Measurements from ENCODE around the gene MBNL3. TPM values are rescaled to one million over a fixed set of nuclear protein-coding genes. Genes with fewer than 3 reads are reported as not detected.

Gene MBNL3
- polyA plus RNA-seq, 2 donors = 2.5 to 3.4 TPM

GRCh38 chrX:132501606-132502005, 12.8 kb upstream of the MBNL3 start:
- Histone ChIP-seq H3K9me3 (ENCODE audit: control insufficient read depth in 2 of 2, insufficient read depth in 1 of 2, low read depth in 1 of 2, low read length in 1 of 2) (no peaks in the 10 kb centered on the region), H3K4me3 (ENCODE audit: low read depth in 1 of 2, low read length in 2 of 2) (no peak overlapping the region), H3K36me3 (ENCODE audit: control insufficient read depth in 2 of 2, insufficient read depth in 2 of 2, low read length in 1 of 2) (no peaks in the 10 kb centered on the region), H3K4me1 (ENCODE audit: control insufficient read depth in 2 of 2, insufficient read depth in 2 of 2, low read length in 1 of 2) (no peaks in the 10 kb centered on the region), H3K27ac (ENCODE audit: low read depth in 2 of 2, low read length in 1 of 2) (no peak overlapping the region), H3K27me3 (ENCODE audit: control insufficient read depth in 1 of 2, insufficient read depth in 2 of 2, low read length in 2 of 2) (peaks cover 0 to 11% of the 10 kb centered on the region in 2 donors)
- WGBS, 2 donors = 80 to 91% methylated on average over 2 of the region's 2 CpGs

GRCh38 chrX:132497432-132497831, 8.6 kb upstream of the MBNL3 start:
- WGBS, 2 donors = 66 to 74% methylated on average over 2 of the region's 2 CpGs
- H3K4me3 ChIP-seq (ENCODE audit: low read depth in 1 of 2, low read length in 2 of 2) = no peak overlapping the region
- peaks cover 0 to 3% of the 10 kb centered on the region in 2 donors for H3K27me3 ChIP-seq (ENCODE audit: control insufficient read depth in 1 of 2, insufficient read depth in 2 of 2, low read length in 2 of 2)
- H3K4me1 ChIP-seq (ENCODE audit: control insufficient read depth in 2 of 2, insufficient read depth in 2 of 2, low read length in 1 of 2) = no peaks in the 10 kb centered on the region
- H3K9me3 ChIP-seq (ENCODE audit: control insufficient read depth in 2 of 2, insufficient read depth in 1 of 2, low read depth in 1 of 2, low read length in 1 of 2) = no peaks in the 10 kb centered on the region
- no peaks in the 10 kb centered on the region for H3K36me3 ChIP-seq (ENCODE audit: control insufficient read depth in 2 of 2, insufficient read depth in 2 of 2, low read length in 1 of 2)
- no peak overlapping the region for H3K27ac ChIP-seq (ENCODE audit: low read depth in 2 of 2, low read length in 1 of 2)

GRCh38 chrX:132493095-132493494, 4.3 kb upstream of the MBNL3 start:
- WGBS, 2 donors = 63 to 92% methylated on average over 1 of the region's 1 CpG
- Histone ChIP-seq H3K4me1 (ENCODE audit: control insufficient read depth in 2 of 2, insufficient read depth in 2 of 2, low read length in 1 of 2) (no peaks in the 10 kb centered on the region), H3K4me3 (ENCODE audit: low read depth in 1 of 2, low read length in 2 of 2) (no peak overlapping the region), H3K9me3 (ENCODE audit: control insufficient read depth in 2 of 2, insufficient read depth in 1 of 2, low read depth in 1 of 2, low read length in 1 of 2) (no peaks in the 10 kb centered on the region), H3K27me3 (ENCODE audit: control insufficient read depth in 1 of 2, insufficient read depth in 2 of 2, low read length in 2 of 2) (no peaks in the 10 kb centered on the region), H3K36me3 (ENCODE audit: control insufficient read depth in 2 of 2, insufficient read depth in 2 of 2, low read length in 1 of 2) (no peaks in the 10 kb centered on the region), H3K27ac (ENCODE audit: low read depth in 2 of 2, low read length in 1 of 2) (no peak overlapping the region)

GRCh38 chrX:132491191-132491590, 2.4 kb upstream of the MBNL3 start:
- H3K4me1 ChIP-seq (ENCODE audit: control insufficient read depth in 2 of 2, insufficient read depth in 2 of 2, low read length in 1 of 2) = no peaks in the 10 kb centered on the region
- WGBS, 2 donors = 58 to 69% methylated on average over 3 of the region's 3 CpGs
- H3K9me3 ChIP-seq (ENCODE audit: control insufficient read depth in 2 of 2, insufficient read depth in 1 of 2, low read depth in 1 of 2, low read length in 1 of 2) = no peaks in the 10 kb centered on the region
- H3K27me3 ChIP-seq (ENCODE audit: control insufficient read depth in 1 of 2, insufficient read depth in 2 of 2, low read length in 2 of 2) = no peaks in the 10 kb centered on the region
- no peak overlapping the region for H3K4me3 ChIP-seq (ENCODE audit: low read depth in 1 of 2, low read length in 2 of 2)
- no peak overlapping the region for H3K27ac ChIP-seq (ENCODE audit: low read depth in 2 of 2, low read length in 1 of 2)
- H3K36me3 ChIP-seq (ENCODE audit: control insufficient read depth in 2 of 2, insufficient read depth in 2 of 2, low read length in 1 of 2) = no peaks in the 10 kb centered on the region

- no peaks in the 10 kb centered on the region for H3K9me3 ChIP-seq (ENCODE audit: control insufficient read depth in 2 of 2, insufficient read depth in 1 of 2, low read depth in 1 of 2, low read length in 1 of 2)
- H3K36me3 ChIP-seq (ENCODE audit: control insufficient read depth in 2 of 2, insufficient read depth in 2 of 2, low read length in 1 of 2) = no peaks in the 10 kb centered on the region
- H3K27me3 ChIP-seq (ENCODE audit: control insufficient read depth in 1 of 2, insufficient read depth in 2 of 2, low read length in 2 of 2) = no peaks in the 10 kb centered on the region
- 1 to 30% methylated on average over 78 to 86 of the region's 86 CpGs for WGBS, 2 donors
- H3K4me1 ChIP-seq (ENCODE audit: control insufficient read depth in 2 of 2, insufficient read depth in 2 of 2, low read length in 1 of 2) = no peaks in the 10 kb centered on the region
- H3K27ac ChIP-seq (ENCODE audit: low read depth in 2 of 2, low read length in 1 of 2) = peak overlapping the region; percentile 85 to 86
- peak overlapping the region; percentile 60 to 77 for H3K4me3 ChIP-seq (ENCODE audit: low read depth in 1 of 2, low read length in 2 of 2)
Observed at GRCh38 chrX:132489578-132490419, 961 bp upstream of the MBNL3 start.

- H3K4me1 ChIP-seq (ENCODE audit: control insufficient read depth in 2 of 2, insufficient read depth in 2 of 2, low read length in 1 of 2) = no peaks in the 10 kb centered on the region
- WGBS, 2 donors = 3 to 21% methylated on average over 8 of the region's 8 CpGs
- no peaks in the 10 kb centered on the region for H3K36me3 ChIP-seq (ENCODE audit: control insufficient read depth in 2 of 2, insufficient read depth in 2 of 2, low read length in 1 of 2)
- peak overlapping the region; percentile 60 to 77 for H3K4me3 ChIP-seq (ENCODE audit: low read depth in 1 of 2, low read length in 2 of 2)
- H3K9me3 ChIP-seq (ENCODE audit: control insufficient read depth in 2 of 2, insufficient read depth in 1 of 2, low read depth in 1 of 2, low read length in 1 of 2) = no peaks in the 10 kb centered on the region
- H3K27ac ChIP-seq (ENCODE audit: low read depth in 2 of 2, low read length in 1 of 2) = peak overlapping the region in 1 of 2 donors; percentile 85
- no peaks in the 10 kb centered on the region for H3K27me3 ChIP-seq (ENCODE audit: control insufficient read depth in 1 of 2, insufficient read depth in 2 of 2, low read length in 2 of 2)
Observed at GRCh38 chrX:132488180-132488705, 595 bp downstream of the MBNL3 start.

- 44 to 66% methylated on average over 2 of the region's 2 CpGs for whole genome bisulfite sequencing, 2 donors
- Histone ChIP-seq H3K36me3 (ENCODE audit: control insufficient read depth in 2 of 2, insufficient read depth in 2 of 2, low read length in 1 of 2) (no peaks in the 10 kb centered on the region), H3K9me3 (ENCODE audit: control insufficient read depth in 2 of 2, insufficient read depth in 1 of 2, low read depth in 1 of 2, low read length in 1 of 2) (no peaks in the 10 kb centered on the region), H3K4me3 (ENCODE audit: low read depth in 1 of 2, low read length in 2 of 2) (no peak overlapping the region), H3K4me1 (ENCODE audit: control insufficient read depth in 2 of 2, insufficient read depth in 2 of 2, low read length in 1 of 2) (no peaks in the 10 kb centered on the region), H3K27me3 (ENCODE audit: control insufficient read depth in 1 of 2, insufficient read depth in 2 of 2, low read length in 2 of 2) (no peaks in the 10 kb centered on the region), H3K27ac (ENCODE audit: low read depth in 2 of 2, low read length in 1 of 2) (no peak overlapping the region)
Observed at GRCh38 chrX:132486599-132487178, 2.1 kb downstream of the MBNL3 start.

GRCh38 chrX:132483951-132484350, 4.9 kb downstream of the MBNL3 start:
- Histone ChIP-seq H3K4me1 (ENCODE audit: control insufficient read depth in 2 of 2, insufficient read depth in 2 of 2, low read length in 1 of 2) (no peaks in the 10 kb centered on the region), H3K4me3 (ENCODE audit: low read depth in 1 of 2, low read length in 2 of 2) (no peak overlapping the region), H3K9me3 (ENCODE audit: control insufficient read depth in 2 of 2, insufficient read depth in 1 of 2, low read depth in 1 of 2, low read length in 1 of 2) (no peaks in the 10 kb centered on the region), H3K36me3 (ENCODE audit: control insufficient read depth in 2 of 2, insufficient read depth in 2 of 2, low read length in 1 of 2) (no peaks in the 10 kb centered on the region), H3K27me3 (ENCODE audit: control insufficient read depth in 1 of 2, insufficient read depth in 2 of 2, low read length in 2 of 2) (no peaks in the 10 kb centered on the region), H3K27ac (ENCODE audit: low read depth in 2 of 2, low read length in 1 of 2) (no peak overlapping the region)
- WGBS, 2 donors = 67 to 68% methylated on average over 2 of the region's 2 CpGs

GRCh38 chrX:132483488-132483887, 5.3 kb downstream of the MBNL3 start:
- 71 to 92% methylated on average over 2 of the region's 2 CpGs for WGBS, 2 donors
- Histone ChIP-seq H3K27ac (ENCODE audit: low read depth in 2 of 2, low read length in 1 of 2) (no peak overlapping the region), H3K27me3 (ENCODE audit: control insufficient read depth in 1 of 2, insufficient read depth in 2 of 2, low read length in 2 of 2) (no peaks in the 10 kb centered on the region), H3K4me1 (ENCODE audit: control insufficient read depth in 2 of 2, insufficient read depth in 2 of 2, low read length in 1 of 2) (no peaks in the 10 kb centered on the region), H3K36me3 (ENCODE audit: control insufficient read depth in 2 of 2, insufficient read depth in 2 of 2, low read length in 1 of 2) (no peaks in the 10 kb centered on the region), H3K9me3 (ENCODE audit: control insufficient read depth in 2 of 2, insufficient read depth in 1 of 2, low read depth in 1 of 2, low read length in 1 of 2) (no peaks in the 10 kb centered on the region), H3K4me3 (ENCODE audit: low read depth in 1 of 2, low read length in 2 of 2) (no peak overlapping the region)

Data from esophagus (tissue), 2 donors.